MCF 10A (cell line): Measurements from ENCODE around the gene RNF157. TPM values are rescaled to one million over a fixed set of nuclear protein-coding genes. Genes with fewer than 3 reads are reported as not detected.

ENCODE experiments used
- BruUV-seq: library from RNA; stranded (reverse); fragments of 400-500 nt; replicated peaks from 2 replicates; lab custom pipeline; 2021; lab: Mats Ljungman, UMichigan
- CTCF ChIA-PET: fragments of 300-600 bp; sonication (Branson Sonifier 250); formaldehyde crosslinking; extraction: SDS; loops from one replicate; lab custom pipeline; 2021; ENCODE audit warnings: antibody characterized with exemption, inconsistent platforms; lab: Yijun Ruan, JAX
- POLR2A ChIA-PET: fragments of 300-600, 350-650 bp; sonication (Branson Sonifier 250); formaldehyde crosslinking; extraction: SDS; loops from one replicate; lab custom pipeline; 2020; ENCODE audit warnings: antibody characterized with exemption, inconsistent platforms; lab: Yijun Ruan, JAX
- DNase-seq: peaks from one replicate; pipeline ENCODE4 v3.0.0-alpha.2; 2018; ENCODE audit not compliant: unreplicated experiment
- H3K27ac Mint-ChIP-seq: one replicate; pipeline ENCODE4 v1.8.0; 2022; ENCODE audit warnings: mild to moderate bottlenecking, low read depth, mixed read lengths; ENCODE audit not compliant: unreplicated experiment
- H3K27me3 Mint-ChIP-seq: one replicate; pipeline ENCODE4 v1.8.0; 2022; ENCODE audit warnings: mixed read lengths; ENCODE audit not compliant: insufficient read depth, unreplicated experiment
- H3K36me3 Mint-ChIP-seq: one replicate; pipeline ENCODE4 v1.8.0; 2022; ENCODE audit warnings: mild to moderate bottlenecking, moderate library complexity, mixed read lengths; ENCODE audit not compliant: insufficient read depth, unreplicated experiment
- H3K4me1 Mint-ChIP-seq: one replicate; pipeline ENCODE4 v1.8.0; 2022; ENCODE audit warnings: mixed read lengths; ENCODE audit not compliant: insufficient read depth, unreplicated experiment
- H3K4me3 Mint-ChIP-seq: one replicate; pipeline ENCODE4 v1.8.0; 2022; ENCODE audit warnings: mild to moderate bottlenecking, moderate library complexity, mixed read lengths; ENCODE audit not compliant: unreplicated experiment
- H3K9me3 Mint-ChIP-seq: one replicate; pipeline ENCODE4 v1.8.0; 2022; ENCODE audit warnings: mixed read lengths; ENCODE audit not compliant: unreplicated experiment
- CTCF ChIP-seq: fragments of 200-600 bp; IDR thresholded peaks from one replicate; pipeline ENCODE4 v1.8.0; 2022; ENCODE audit warnings: antibody characterized with exemption, mild to moderate bottlenecking; ENCODE audit not compliant: unreplicated experiment
- intact Hi-C: fragments of 100-400 bp; cut with micrococcal nuclease; formaldehyde crosslinking; loops from 2 replicates; pipeline ENCODE4 v1.14.1; 2022
- total RNA-seq: library from RNA; stranded (reverse); gene quantifications from 2 replicates; pipeline ENCODE4 v1.2.3, GENCODE V29; 2022

RNF157 gene
- total RNA-seq, 1 experiment from 2014 or later = 0.44 TPM

GRCh38 chr17:76196675-76197074, 43.6 kb downstream of the RNF157 start:
- no peak overlapping the region for H3K27ac Mint-ChIP-seq

GRCh38 chr17:76195281-76196096, 44.8 kb downstream of the RNF157 start:
- Mint-ChIP-seq H3K27me3 (no peaks in the 10 kb centered on the region), H3K36me3 (no peaks in the 10 kb centered on the region), H3K4me1 (no peaks in the 10 kb centered on the region), H3K4me3 (no peak overlapping the region), H3K9me3 (no peaks in the 10 kb centered on the region), H3K27ac (no peak overlapping the region)
- DNase-seq = no peak
- intact Hi-C loops = no loop called here
- ChIA-PET CTCF (interaction anchor here (0.9 to 1.3 kb wide), 3 partner anchors 14 to 84 kb away, joined by 3 to 4 read pairs (median 4); no protein-coding TSS in a partner anchor), POLR2A (no interaction called here)
- BruUV-seq = no TSS peak
- no peak for TF ChIP-seq CTCF

More at GRCh38 chr17:76196675-76197074, 43.6 kb downstream of the RNF157 start:
- Mint-ChIP-seq H3K36me3 (no peaks in the 10 kb centered on the region), H3K27me3 (no peaks in the 10 kb centered on the region), H3K9me3 (no peaks in the 10 kb centered on the region), H3K4me1 (no peaks in the 10 kb centered on the region), H3K4me3 (no peak overlapping the region)
- POLR2A ChIA-PET = no interaction called here
- CTCF ChIA-PET = interaction anchor here (0.9 to 1.1 kb wide), 2 partner anchors 15 to 83 kb away, joined by 4 read pairs; no protein-coding TSS in a partner anchor
- no TSS peak for BruUV-seq
- intact Hi-C loops = no loop called here
- no peak for TF ChIP-seq CTCF
- DNase-seq = peak; percentile 62

GRCh38 chr17:76193591-76193990, 46.7 kb downstream of the RNF157 start:
- ChIA-PET CTCF (interaction anchor here (0.6 to 3.5 kb wide), 3 partner anchors 10 to 39 kb away, joined by 3 to 13 read pairs (median 3); no protein-coding TSS in a partner anchor), POLR2A (no interaction called here)
- intact Hi-C loops = no loop called here
- H3K4me3 Mint-ChIP-seq = no peak overlapping the region
- no peak for DNase-seq
- peaks cover 5% of the 10 kb centered on the region for H3K36me3 Mint-ChIP-seq
- peaks cover 14% of the 10 kb centered on the region for H3K27me3 Mint-ChIP-seq
- BruUV-seq = no TSS peak
- H3K9me3 Mint-ChIP-seq = no peaks in the 10 kb centered on the region
- H3K27ac Mint-ChIP-seq = no peak overlapping the region
- no peaks in the 10 kb centered on the region for H3K4me1 Mint-ChIP-seq
- no peak for TF ChIP-seq CTCF

- TF ChIP-seq CTCF = no peak
- Mint-ChIP-seq H3K4me3 (no peak overlapping the region), H3K27ac (no peak overlapping the region), H3K27me3 (peaks cover 24% of the 10 kb centered on the region), H3K4me1 (no peaks in the 10 kb centered on the region), H3K9me3 (no peaks in the 10 kb centered on the region), H3K36me3 (peaks cover 5% of the 10 kb centered on the region)
- intact Hi-C loops = no loop called here
- no peak for DNase-seq
- POLR2A ChIA-PET = interaction anchor here (1.0 to 1.3 kb wide), 4 partner anchors 10 to 193 kb away, joined by 3 read pairs; partner anchors contain the start of gene SPHK1
- BruUV-seq = no TSS peak
- CTCF ChIA-PET = interaction anchor here (1.2 to 3.5 kb wide), 2 partner anchors 8 to 10 kb away, joined by 3 to 13 read pairs; no protein-coding TSS in a partner anchor
These were observed 48.4 kb downstream of the RNF157 start for GRCh38 chr17:76191896-76192295.
